SK-N-SH (cell line): ENCODE results near the gene LCE3E.
A peak's percentile ranks its signal among the peaks of the same experiment; 100 is the strongest.

Experiments
- ELF1 ChIP-seq: IDR thresholded peaks from 2 replicates; pipeline ENCODE4 v1.4.0; 2012
- EZH2phosphoT487 ChIP-seq: fragments of 200-600 bp; sonication (generic); IDR thresholded peaks from 2 replicates; pipeline ENCODE4 v1.6.1; 2017; ENCODE audit warnings: low read depth, mixed run types, mild to moderate bottlenecking, antibody characterized with exemption, moderate library complexity, borderline replicate concordance
- GABPA ChIP-seq: IDR thresholded peaks from 2 replicates; pipeline ENCODE4 v1.4.0; 2012; ENCODE audit warnings: low read depth, mild to moderate bottlenecking
- MXI1 ChIP-seq: IDR thresholded peaks from 2 replicates; pipeline ENCODE4 v1.6.1; 2012; ENCODE audit warnings: mild to moderate bottlenecking, low read depth, low read length, improper control_type of control experiment
- NFIC ChIP-seq: IDR thresholded peaks from 2 replicates; pipeline ENCODE4 v1.4.0; 2012; ENCODE audit warnings: borderline replicate concordance
- POLR2AphosphoS5 ChIP-seq: IDR thresholded peaks from 2 replicates; pipeline ENCODE4 v1.6.1; 2012; ENCODE audit warnings: low read depth, low read length
- RAD21 ChIP-seq: IDR thresholded peaks from 2 replicates; pipeline ENCODE4 v1.6.1; 2012; ENCODE audit warnings: mild to moderate bottlenecking, low read length
- RCOR1 ChIP-seq: fragments of 150-350 bp; IDR thresholded peaks from 2 replicates; pipeline ENCODE4 v1.6.1; 2017; ENCODE audit warnings: antibody characterized with exemption, low read length
- RFX5 ChIP-seq: IDR thresholded peaks from 2 replicates; pipeline ENCODE4 v1.6.1; 2012; ENCODE audit warnings: mild to moderate bottlenecking, improper control_type of control experiment, low read length
- RXRA ChIP-seq: IDR thresholded peaks from 2 replicates; pipeline ENCODE4 v1.4.0; 2012; ENCODE audit warnings: low read depth, mild to moderate bottlenecking, borderline replicate concordance
- TAF1 ChIP-seq: IDR thresholded peaks from 2 replicates; pipeline ENCODE4 v1.6.1; 2012; ENCODE audit warnings: low read depth, mild to moderate bottlenecking, low read length, moderate library complexity, borderline replicate concordance
- YY1 ChIP-seq: IDR thresholded peaks from 2 replicates; pipeline ENCODE4 v1.4.0; 2012; ENCODE audit warnings: low read depth, mild to moderate bottlenecking
- TF ChIP-seq, protein P1 (sequence below): fragments of 200-600 bp; sonication (generic); IDR thresholded peaks from 2 replicates; pipeline ENCODE4 v1.6.1; 2017; ENCODE audit warnings: antibody characterized with exemption, mild to moderate bottlenecking, moderate library complexity
- TF ChIP-seq, protein P2 (sequence below): IDR thresholded peaks from 2 replicates; pipeline ENCODE4 v1.4.0; 2012; ENCODE audit warnings: low read depth, borderline replicate concordance

- TF ChIP-seq, protein P1, sequence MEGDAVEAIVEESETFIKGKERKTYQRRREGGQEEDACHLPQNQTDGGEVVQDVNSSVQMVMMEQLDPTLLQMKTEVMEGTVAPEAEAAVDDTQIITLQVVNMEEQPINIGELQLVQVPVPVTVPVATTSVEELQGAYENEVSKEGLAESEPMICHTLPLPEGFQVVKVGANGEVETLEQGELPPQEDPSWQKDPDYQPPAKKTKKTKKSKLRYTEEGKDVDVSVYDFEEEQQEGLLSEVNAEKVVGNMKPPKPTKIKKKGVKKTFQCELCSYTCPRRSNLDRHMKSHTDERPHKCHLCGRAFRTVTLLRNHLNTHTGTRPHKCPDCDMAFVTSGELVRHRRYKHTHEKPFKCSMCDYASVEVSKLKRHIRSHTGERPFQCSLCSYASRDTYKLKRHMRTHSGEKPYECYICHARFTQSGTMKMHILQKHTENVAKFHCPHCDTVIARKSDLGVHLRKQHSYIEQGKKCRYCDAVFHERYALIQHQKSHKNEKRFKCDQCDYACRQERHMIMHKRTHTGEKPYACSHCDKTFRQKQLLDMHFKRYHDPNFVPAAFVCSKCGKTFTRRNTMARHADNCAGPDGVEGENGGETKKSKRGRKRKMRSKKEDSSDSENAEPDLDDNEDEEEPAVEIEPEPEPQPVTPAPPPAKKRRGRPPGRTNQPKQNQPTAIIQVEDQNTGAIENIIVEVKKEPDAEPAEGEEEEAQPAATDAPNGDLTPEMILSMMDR = peak; percentile 79
- TF ChIP-seq, protein P2, sequence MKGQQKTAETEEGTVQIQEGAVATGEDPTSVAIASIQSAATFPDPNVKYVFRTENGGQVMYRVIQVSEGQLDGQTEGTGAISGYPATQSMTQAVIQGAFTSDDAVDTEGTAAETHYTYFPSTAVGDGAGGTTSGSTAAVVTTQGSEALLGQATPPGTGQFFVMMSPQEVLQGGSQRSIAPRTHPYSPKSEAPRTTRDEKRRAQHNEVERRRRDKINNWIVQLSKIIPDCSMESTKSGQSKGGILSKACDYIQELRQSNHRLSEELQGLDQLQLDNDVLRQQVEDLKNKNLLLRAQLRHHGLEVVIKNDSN = no peak
- TF ChIP-seq RXRA (no peak), ELF1 (no peak), POLR2AphosphoS5 (no peak), GABPA (no peak), EZH2phosphoT487 (no peak), YY1 (no peak), NFIC (no peak), RAD21 (peak; percentile 58), TAF1 (no peak), MXI1 (no peak), RFX5 (no peak), RCOR1 (no peak)
Measured at GRCh38 chr1:152533327-152533938, 33.1 kb downstream of the LCE3E start.
